Neural crest cell (in vitro differentiated cells): Measurements from ENCODE around the gene TMEM217. TPM values are rescaled to one million over a fixed set of nuclear protein-coding genes. Genes with fewer than 3 reads are reported as not detected.
"Not testable (repeated sequence)": the region's sequence is repeated elsewhere in the genome, so short reads cannot be mapped to it uniquely, and the experiment has no call there.

Experiments used
- DNase-seq: peaks from one replicate; pipeline ENCODE4 v3.0.0; 2021; ENCODE audit warnings: low read depth, mixed read lengths, low spot score
- H3K27ac Mint-ChIP-seq: one replicate; pipeline ENCODE4 v1.8.0; 2021; ENCODE audit warnings: mild to moderate bottlenecking, mixed read lengths; ENCODE audit not compliant: unreplicated experiment
- H3K27me3 Mint-ChIP-seq: 2 replicates; pipeline ENCODE4 v1.8.0; 2021; ENCODE audit warnings: low read depth, mild to moderate bottlenecking, mixed read lengths
- H3K36me3 Mint-ChIP-seq: 2 replicates; pipeline ENCODE4 v1.8.0; 2021; ENCODE audit warnings: low read depth, mild to moderate bottlenecking, mixed read lengths
- H3K4me1 Mint-ChIP-seq: 2 replicates; pipeline ENCODE4 v1.8.0; 2021; ENCODE audit warnings: mixed read lengths
- H3K4me3 Mint-ChIP-seq: one replicate; pipeline ENCODE4 v1.8.0; 2021; ENCODE audit warnings: mild to moderate bottlenecking, mixed read lengths
- H3K9me3 Mint-ChIP-seq: 2 replicates; pipeline ENCODE4 v1.8.0; 2021; ENCODE audit warnings: mixed read lengths
- total RNA-seq: library from RNA; stranded (reverse); gene quantifications from 2 replicates; pipeline ENCODE4 v1.2.1, GENCODE V29; 2021
- TF ChIP-seq, protein P1 (sequence below): fragments of 200-600 bp; sonication (generic); conservative IDR thresholded peaks from 2 replicates; pipeline ENCODE4 v1.5.0; 2021; ENCODE audit warnings: antibody characterized with exemption, mild to moderate bottlenecking

The TMEM217 gene
- total RNA-seq, 1 donor from 2014 or later: 0.86 TPM

DNA sequence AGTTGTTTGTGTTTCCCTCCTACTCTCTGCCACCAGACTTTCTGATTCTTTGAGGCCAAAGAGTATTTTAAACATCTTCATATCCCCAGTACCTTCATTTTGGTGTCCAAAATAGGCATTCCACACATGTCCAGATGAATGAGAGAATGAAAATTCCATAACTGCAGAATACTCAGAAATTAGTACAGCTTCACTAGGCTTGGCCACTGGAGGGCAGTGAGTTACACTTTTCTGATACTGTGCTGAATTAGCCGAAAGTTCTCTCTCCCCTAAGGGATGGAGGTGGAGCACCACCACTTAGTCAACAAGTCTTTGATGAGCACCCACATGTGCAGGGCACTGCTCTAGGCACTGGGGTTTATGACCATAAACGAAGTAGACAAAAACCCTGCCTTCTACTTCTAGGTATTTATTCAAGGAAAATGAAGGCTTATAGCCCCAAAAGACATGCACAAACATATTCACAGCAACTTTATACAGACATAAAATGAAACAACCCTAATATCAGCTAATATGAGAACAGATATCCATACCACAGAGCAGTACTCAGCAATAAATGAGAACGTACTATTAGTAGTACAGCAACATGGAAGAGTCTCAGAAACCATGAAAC is 46.1 kb upstream of the TMEM217 start:
- peak; percentile 20 for DNase-seq
- Mint-ChIP-seq H3K4me1 (peaks cover 8% of the 10 kb centered on the region), H3K9me3 (no peaks in the 10 kb centered on the region), H3K27ac (no peak overlapping the region), H3K4me3 (no peak overlapping the region), H3K27me3 (no peaks in the 10 kb centered on the region), H3K36me3 (no peaks in the 10 kb centered on the region)
- TF ChIP-seq, protein P1, sequence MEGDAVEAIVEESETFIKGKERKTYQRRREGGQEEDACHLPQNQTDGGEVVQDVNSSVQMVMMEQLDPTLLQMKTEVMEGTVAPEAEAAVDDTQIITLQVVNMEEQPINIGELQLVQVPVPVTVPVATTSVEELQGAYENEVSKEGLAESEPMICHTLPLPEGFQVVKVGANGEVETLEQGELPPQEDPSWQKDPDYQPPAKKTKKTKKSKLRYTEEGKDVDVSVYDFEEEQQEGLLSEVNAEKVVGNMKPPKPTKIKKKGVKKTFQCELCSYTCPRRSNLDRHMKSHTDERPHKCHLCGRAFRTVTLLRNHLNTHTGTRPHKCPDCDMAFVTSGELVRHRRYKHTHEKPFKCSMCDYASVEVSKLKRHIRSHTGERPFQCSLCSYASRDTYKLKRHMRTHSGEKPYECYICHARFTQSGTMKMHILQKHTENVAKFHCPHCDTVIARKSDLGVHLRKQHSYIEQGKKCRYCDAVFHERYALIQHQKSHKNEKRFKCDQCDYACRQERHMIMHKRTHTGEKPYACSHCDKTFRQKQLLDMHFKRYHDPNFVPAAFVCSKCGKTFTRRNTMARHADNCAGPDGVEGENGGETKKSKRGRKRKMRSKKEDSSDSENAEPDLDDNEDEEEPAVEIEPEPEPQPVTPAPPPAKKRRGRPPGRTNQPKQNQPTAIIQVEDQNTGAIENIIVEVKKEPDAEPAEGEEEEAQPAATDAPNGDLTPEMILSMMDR: peak; percentile 72

DNA sequence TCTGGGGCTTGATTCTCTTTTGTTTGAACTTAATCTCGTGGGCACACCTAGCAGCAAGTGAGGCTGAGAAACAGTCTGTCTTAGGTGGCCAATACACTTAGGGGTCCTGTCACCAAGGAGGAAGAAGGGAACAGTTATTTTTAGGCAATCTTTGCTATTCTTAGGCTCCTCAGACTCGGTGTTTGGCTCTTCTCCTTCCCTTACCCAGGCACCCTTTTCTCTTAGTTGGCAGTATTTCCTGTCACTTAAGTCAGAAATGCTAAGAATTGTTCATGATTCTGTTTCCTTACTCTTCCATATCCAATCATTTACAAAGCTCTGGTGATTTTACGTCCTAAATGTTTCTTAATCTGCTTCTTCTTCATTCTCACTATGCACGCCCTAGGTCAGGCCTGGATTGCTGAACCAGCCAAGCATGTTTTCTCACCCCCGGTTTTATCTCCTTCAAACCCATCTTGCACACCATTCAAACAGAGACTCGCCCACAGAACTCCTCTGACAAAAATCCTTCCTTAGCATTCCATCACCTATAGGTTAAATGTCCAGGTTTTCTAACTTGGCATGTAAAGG is 45.2 kb upstream of the TMEM217 start:
- Mint-ChIP-seq H3K27me3 (no peaks in the 10 kb centered on the region), H3K4me3 (no peak overlapping the region), H3K36me3 (peaks cover under 1% of the 10 kb centered on the region), H3K4me1 (peaks cover 4% of the 10 kb centered on the region), H3K9me3 (no peaks in the 10 kb centered on the region), H3K27ac (no peak overlapping the region)
- DNase-seq: no peak
- TF ChIP-seq, protein P1: no peak

DNA sequence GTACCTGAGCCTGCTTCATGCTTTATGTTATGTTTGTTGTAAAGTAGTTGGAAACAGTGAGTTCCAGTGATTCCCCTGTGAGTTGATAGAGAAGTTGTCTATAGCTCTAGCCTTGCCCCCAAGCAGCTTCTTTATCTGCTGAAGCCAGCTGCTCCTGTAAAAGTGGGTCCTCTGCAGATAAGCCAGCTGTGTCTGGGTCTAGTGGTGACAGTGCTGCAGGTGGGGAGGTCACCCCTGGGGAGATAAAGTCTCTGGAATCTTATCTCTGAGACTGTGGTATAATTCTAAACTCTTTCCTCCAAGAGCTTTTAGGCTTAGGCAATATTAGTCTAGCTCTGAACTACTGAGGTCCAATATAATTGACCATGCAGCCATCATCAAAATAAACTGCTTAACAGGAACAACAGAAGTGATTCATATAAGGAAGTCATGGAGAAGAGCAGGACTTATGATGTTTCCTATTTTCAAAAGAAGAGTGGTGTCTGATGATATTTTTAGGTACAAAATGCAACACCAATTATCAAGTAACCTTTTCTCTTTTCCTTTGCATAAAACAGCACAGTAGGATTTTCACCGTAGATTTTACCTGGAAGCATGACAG is 44.2 kb upstream of the TMEM217 start:
- DNase-seq: no peak
- Mint-ChIP-seq H3K27me3 (no peaks in the 10 kb centered on the region), H3K4me3 (no peak overlapping the region), H3K9me3 (no peaks in the 10 kb centered on the region), H3K36me3 (peaks cover 6% of the 10 kb centered on the region), H3K27ac (no peak overlapping the region), H3K4me1 (no peaks in the 10 kb centered on the region)
- TF ChIP-seq, protein P1: no peak

DNA sequence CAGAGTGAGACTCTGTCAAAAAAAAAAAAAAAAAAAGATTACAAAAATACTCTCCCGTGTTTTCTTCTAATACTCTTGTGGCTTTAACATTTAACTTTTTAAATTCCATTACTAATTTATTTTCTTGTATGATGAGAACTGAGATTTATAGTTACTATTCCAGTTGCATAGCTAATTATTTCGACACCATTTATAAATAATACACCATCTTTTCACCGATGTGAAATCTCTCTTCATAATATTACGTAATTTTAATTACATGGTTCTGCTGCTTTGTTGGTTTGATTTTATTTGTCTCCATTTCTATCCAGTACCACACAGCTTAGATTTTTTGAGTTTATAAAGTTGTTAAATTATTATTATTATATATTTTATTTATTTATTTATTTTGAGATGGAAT is 42.0 kb upstream of the TMEM217 start:
- Mint-ChIP-seq H3K9me3 (no peaks in the 10 kb centered on the region), H3K27me3 (no peaks in the 10 kb centered on the region), H3K4me1 (no peaks in the 10 kb centered on the region), H3K36me3 (peaks cover 13% of the 10 kb centered on the region), H3K27ac (no peak overlapping the region), H3K4me3 (no peak overlapping the region)
- TF ChIP-seq, protein P1: no peak
- DNase-seq: no peak

DNA sequence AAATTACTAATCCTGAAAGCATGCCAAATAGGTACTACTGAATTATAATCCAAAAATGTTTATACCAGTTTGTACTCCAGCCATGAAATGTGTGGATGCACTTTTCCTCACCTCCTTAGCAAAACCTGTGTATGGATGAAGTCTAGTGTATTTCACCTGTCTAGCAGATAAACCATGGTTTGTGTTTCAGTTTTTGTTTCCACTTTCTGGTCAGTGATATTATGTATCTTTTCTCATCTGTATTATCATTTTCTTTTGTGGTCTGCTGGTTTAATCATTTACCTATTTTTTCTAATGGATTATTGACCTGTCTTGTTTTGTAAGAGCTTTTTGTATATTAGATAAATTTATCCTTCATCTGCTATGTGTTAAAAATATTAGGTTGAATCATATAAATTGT is 41.0 kb upstream of the TMEM217 start:
- Mint-ChIP-seq H3K4me1 (no peaks in the 10 kb centered on the region), H3K9me3 (no peaks in the 10 kb centered on the region), H3K36me3 (peaks cover 13% of the 10 kb centered on the region), H3K27me3 (no peaks in the 10 kb centered on the region), H3K27ac (no peak overlapping the region), H3K4me3 (no peak overlapping the region)
- TF ChIP-seq, protein P1: no peak
- no peak for DNase-seq

DNA sequence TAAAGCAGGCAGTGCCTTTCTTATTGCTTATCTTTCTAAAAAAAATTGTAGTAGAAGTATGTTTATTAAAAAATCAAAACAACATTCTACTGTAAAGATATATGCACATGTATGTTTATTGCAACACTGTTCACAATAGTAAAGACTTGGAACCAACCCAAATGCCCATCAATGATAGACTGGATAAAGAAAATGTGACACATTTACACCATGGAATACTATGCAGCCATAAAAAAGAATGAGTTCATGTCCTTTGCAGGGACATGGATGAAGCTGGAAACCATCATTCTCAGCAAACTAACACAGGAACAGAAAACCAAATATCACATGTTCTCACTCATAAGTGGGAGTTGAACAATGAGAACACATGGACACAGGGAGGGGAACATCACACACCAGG is 39.7 kb upstream of the TMEM217 start:
- H3K9me3 Mint-ChIP-seq, H3K27me3 Mint-ChIP-seq, H3K4me3 Mint-ChIP-seq, H3K4me1 Mint-ChIP-seq, H3K27ac Mint-ChIP-seq, DNase-seq: not testable (repeated sequence)
- peaks cover 18% of the 10 kb centered on the region for H3K36me3 Mint-ChIP-seq
